Measurements from ENCODE around the gene TMEM183A.

GRCh38 chr1:203069030-203069747 lies 62.0 kb downstream of the TMEM183A start:
- TF ChIP-seq POLR2A (IDR thresholded peaks at IDR 0.05; ENCODE audit: low read depth, low read length) (no peak), POLR2AphosphoS5 (IDR thresholded peaks at IDR 0.05; ENCODE audit: low read depth, low read length) (no peak)
